Loucy (cell line): ENCODE results near the gene DAP.

ENCODE experiments used
- H2AFZ ChIP-seq: fragments of 200-600 bp; sonication (generic); 2 replicates; pipeline ENCODE4 v1.6.0; 2016; ENCODE audit warnings: antibody characterized with exemption, mild to moderate bottlenecking, low read length, moderate library complexity
- H3F3A ChIP-seq: fragments of 200-600 bp; 2 replicates; pipeline ENCODE4 v1.6.0; 2016; ENCODE audit warnings: antibody characterized with exemption, low read depth, mild to moderate bottlenecking
- H3K27me3 ChIP-seq: fragments of 200-600 bp; sonication (generic); 2 replicates; pipeline ENCODE4 v1.6.1; 2014; ENCODE audit warnings: low read length, mild to moderate bottlenecking; ENCODE audit not compliant: insufficient read depth, poor library complexity, severe bottlenecking
- H3K36me3 ChIP-seq: fragments of 200-600 bp; sonication (generic); 2 replicates; pipeline ENCODE4 v1.6.1; 2016; ENCODE audit warnings: low read length; ENCODE audit not compliant: insufficient read depth
- H3K4me1 ChIP-seq: fragments of 200-600 bp; sonication (generic); 2 replicates; pipeline ENCODE4 v1.5.1; 2014; ENCODE audit warnings: low read length, mild to moderate bottlenecking; ENCODE audit not compliant: insufficient read depth, poor library complexity, severe bottlenecking
- H3K4me2 ChIP-seq: fragments of 200-600 bp; sonication (generic); 2 replicates; pipeline ENCODE4 v1.6.0; 2014; ENCODE audit warnings: antibody characterized with exemption, low read length, low read depth, mild to moderate bottlenecking; ENCODE audit not compliant: poor library complexity, severe bottlenecking
- H3K4me3 ChIP-seq: fragments of 200-600 bp; sonication (generic); 2 replicates; pipeline ENCODE4 v1.5.1; 2014; ENCODE audit warnings: low read length, mild to moderate bottlenecking, mixed read lengths; ENCODE audit not compliant: poor library complexity, severe bottlenecking
- H3K79me2 ChIP-seq: fragments of 200-600 bp; sonication (generic); 2 replicates; pipeline ENCODE4 v1.6.1; 2014; ENCODE audit warnings: low read length; ENCODE audit not compliant: insufficient read depth
- H3K9ac ChIP-seq: fragments of 200-600 bp; sonication (generic); 2 replicates; pipeline ENCODE4 v1.6.0; 2014; ENCODE audit warnings: mild to moderate bottlenecking, low read depth, low read length, moderate library complexity; ENCODE audit not compliant: poor library complexity, severe bottlenecking
- H3K9me2 ChIP-seq: fragments of 200-600 bp; sonication (generic); replicated peaks from 2 replicates; pipeline ENCODE4 v1.6.1; 2016; ENCODE audit warnings: low read depth, low read length, mixed read lengths
- H3K9me3 ChIP-seq: fragments of 200-600 bp; sonication (generic); 2 replicates; pipeline ENCODE4 v1.6.1; 2014; ENCODE audit warnings: mild to moderate bottlenecking, antibody characterized with exemption, low read length, low read depth; ENCODE audit not compliant: insufficient read depth
- H4K20me1 ChIP-seq: fragments of 200-600 bp; sonication (generic); 2 replicates; pipeline ENCODE4 v1.6.0; 2014; ENCODE audit warnings: antibody characterized with exemption, low read length, mild to moderate bottlenecking; ENCODE audit not compliant: insufficient read depth, poor library complexity, severe bottlenecking
- CTCF ChIP-seq: fragments of 200-600 bp; sonication (generic); conservative IDR thresholded peaks from 2 replicates; pipeline ENCODE4 v1.5.1; 2014; ENCODE audit warnings: mild to moderate bottlenecking, antibody characterized with exemption, low read length
- EZH2phosphoT487 ChIP-seq: fragments of 200-600 bp; IDR thresholded peaks from 2 replicates; pipeline ENCODE4 v1.6.1; 2018; ENCODE audit warnings: antibody characterized with exemption, mild to moderate bottlenecking, moderate library complexity, borderline replicate concordance

The DAP gene

GRCh38 chr5:10728679-10729078 is 32.4 kb downstream of the DAP start:
- H2AFZ ChIP-seq: no peak overlapping the region
- H3F3A ChIP-seq: no peaks in the 10 kb centered on the region
- H4K20me1 ChIP-seq: no peaks in the 10 kb centered on the region
- TF ChIP-seq EZH2phosphoT487 (no peak), CTCF (no peak)
- H3K36me3 ChIP-seq: peaks cover 29% of the 10 kb centered on the region; the same call in 1 of the 2 replicates
- no peaks in the 10 kb centered on the region for H3K9me3 ChIP-seq
- H3K4me3 ChIP-seq: no peak overlapping the region
- H3K9ac ChIP-seq: no peak overlapping the region
- no peaks in the 10 kb centered on the region for H3K27me3 ChIP-seq
- H3K4me1 ChIP-seq: peaks cover 14% of the 10 kb centered on the region
- H3K9me2 ChIP-seq: no peaks in the 10 kb centered on the region
- no peak overlapping the region for H3K4me2 ChIP-seq
- H3K79me2 ChIP-seq: no peaks in the 10 kb centered on the region

DNA sequence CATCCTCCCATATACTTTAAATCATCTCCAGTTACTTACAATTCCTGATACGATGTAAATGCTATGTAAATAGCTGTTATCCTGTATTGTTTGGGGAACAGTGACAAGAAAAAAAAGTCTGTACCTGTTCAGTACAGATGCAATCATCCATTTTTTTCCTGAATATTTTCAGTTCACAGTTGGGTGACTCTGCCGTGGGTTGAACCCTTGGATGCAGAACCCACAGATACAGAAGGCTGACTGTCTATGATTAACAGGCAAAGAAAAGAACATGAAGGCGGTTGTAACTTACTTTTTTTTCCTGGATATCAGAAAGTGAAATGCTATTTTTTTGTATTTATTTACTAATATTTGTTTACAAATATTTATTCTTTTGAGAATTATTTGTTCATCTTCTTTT is 33.2 kb downstream of the DAP start:
- Histone ChIP-seq H3K79me2 (no peaks in the 10 kb centered on the region), H3K9me2 (no peaks in the 10 kb centered on the region), H3K4me3 (no peak overlapping the region), H2AFZ (no peak overlapping the region), H3K9ac (no peak overlapping the region), H3F3A (no peaks in the 10 kb centered on the region), H3K9me3 (no peaks in the 10 kb centered on the region), H3K4me1 (peaks cover 6% of the 10 kb centered on the region), H3K36me3 (peaks cover 26% of the 10 kb centered on the region; the same call in 1 of the 2 replicates), H3K27me3 (no peaks in the 10 kb centered on the region), H3K4me2 (no peak overlapping the region), H4K20me1 (no peaks in the 10 kb centered on the region)
- no peak for TF ChIP-seq CTCF
- TF ChIP-seq EZH2phosphoT487: no peak

DNA sequence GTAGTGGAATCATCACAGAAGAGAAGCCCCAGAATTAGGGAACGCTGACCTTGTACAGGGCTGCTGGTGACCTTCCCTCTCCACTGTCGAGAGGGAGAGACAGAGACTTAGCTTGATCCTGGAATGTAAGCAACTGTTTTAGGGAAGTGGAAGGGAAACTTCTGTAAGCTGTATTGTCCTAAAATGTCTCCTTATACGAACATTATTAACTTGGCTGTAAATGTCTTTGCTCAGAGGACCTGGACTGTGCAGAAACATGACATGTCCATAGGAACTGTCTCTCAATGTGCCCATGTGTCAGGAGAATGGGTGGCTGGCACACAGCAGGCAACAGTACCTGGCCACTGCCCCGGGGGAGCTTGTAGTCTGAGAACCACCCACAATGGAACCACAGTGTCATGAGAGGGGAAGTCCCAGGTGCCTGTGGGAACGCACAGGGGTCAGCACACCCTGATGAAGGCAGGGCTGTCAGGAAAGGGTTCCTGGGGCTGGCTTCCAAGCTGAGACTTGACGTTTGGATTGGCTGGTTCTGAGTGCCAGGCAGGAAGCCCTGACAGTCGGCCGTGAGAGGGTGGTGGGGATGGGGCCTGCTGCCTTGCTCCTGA is 34.0 kb downstream of the DAP start:
- H3K4me1 ChIP-seq: peaks cover 5% of the 10 kb centered on the region

More for the DNA sequence above, 34.0 kb downstream of the DAP start:
- Histone ChIP-seq H3K9ac (no peak overlapping the region), H3K4me3 (no peak overlapping the region), H3K9me2 (no peaks in the 10 kb centered on the region), H3K27me3 (no peaks in the 10 kb centered on the region), H3F3A (no peaks in the 10 kb centered on the region), H3K36me3 (peaks cover 19% of the 10 kb centered on the region; the same call in 1 of the 2 replicates), H3K9me3 (no peaks in the 10 kb centered on the region), H2AFZ (no peak overlapping the region), H3K4me2 (no peak overlapping the region), H3K79me2 (no peaks in the 10 kb centered on the region), H4K20me1 (no peaks in the 10 kb centered on the region)
- TF ChIP-seq EZH2phosphoT487 (no peak), CTCF (no peak)
